Transverse colon (tissue), 4 donors: Measurements from ENCODE around the gene MBOAT7. TPM values are rescaled to one million over a fixed set of nuclear protein-coding genes. Genes with fewer than 3 reads are reported as not detected.

Experiments
- DNase-seq: peaks from one replicate; pipeline ENCODE4 v3.0.0-alpha.2; 2019
- H3K27ac ChIP-seq, 4 donors: fragments of 200-600 bp; sonication (generic); 2 replicates each; pipeline ENCODE4 v1.5.1; 2016 to 2018; ENCODE audit warnings: inconsistent platforms in 4 of 4
- H3K27me3 ChIP-seq: fragments of 200-600 bp; sonication (generic); 2 replicates; pipeline ENCODE4 v1.5.1; 2017; ENCODE audit warnings: inconsistent platforms
- H3K36me3 ChIP-seq, 4 donors: fragments of 200-600 bp; sonication (generic); 2 replicates each; pipeline ENCODE4 v1.5.1; 2017 to 2019; ENCODE audit warnings: inconsistent platforms in 4 of 4
- H3K4me1 ChIP-seq, 4 donors: fragments of 200-600 bp; sonication (generic); 2 replicates each; pipeline ENCODE4 v1.5.1; 2017 to 2020; ENCODE audit warnings: inconsistent platforms in 4 of 4
- H3K4me3 ChIP-seq, 4 donors: fragments of 200-600 bp; sonication (generic); 1 replicate in 1 of 4; 2 replicates in 3 of 4; pipeline versions ENCODE4 v1.5.1 to v1.6.1; 2017 to 2019; ENCODE audit warnings: inconsistent platforms in 4 of 4
- H3K9me3 ChIP-seq, 2 donors: fragments of 200-600 bp; sonication (generic); 2 replicates each; pipeline ENCODE4 v1.5.1; 2017 to 2019; ENCODE audit warnings: inconsistent platforms in 2 of 2
- CTCF ChIP-seq, 5 experiments: fragments of 200-600 bp in 3 of 5; fragments of 450-650 bp in 2 of 5; sonication (generic) in 3 of 5; IDR thresholded peaks; 1 replicate in 2 of 5; 2 replicates in 3 of 5; pipeline ENCODE4 v1.5.1; 2016 to 2017; ENCODE audit warnings: antibody characterized with exemption in 5 of 5, inconsistent platforms in 3 of 5, mild to moderate bottlenecking in 2 of 5, moderate library complexity in 1 of 5
- EP300 ChIP-seq: sonication (generic); formaldehyde crosslinking; IDR thresholded peaks from one replicate; pipeline ENCODE4 v1.6.1; 2017; ENCODE audit warnings: antibody characterized with exemption, low read depth
- POLR2A ChIP-seq: fragments of 450-650 bp; IDR thresholded peaks from one replicate; pipeline ENCODE4 v1.6.1; 2016; ENCODE audit warnings: antibody characterized with exemption, mild to moderate bottlenecking, moderate library complexity
- POLR2AphosphoS5 ChIP-seq, 3 donors: sonication (generic); formaldehyde crosslinking; IDR thresholded peaks; one replicate each; pipeline ENCODE4 v1.6.1; 2016; ENCODE audit warnings: antibody characterized with exemption in 3 of 3
- WGBS, 2 donors: methylation state at CpG; one replicate each; pipeline ENCODE4 v1.1.5; 2018; ENCODE audit warnings: low coverage in 1 of 2; 5-methylcytosine and 5-hydroxymethylcytosine counted together
- in situ Hi-C, 4 donors: fragments of 200-750 bp; cut with MboI; loops; one replicate each; pipeline versions ENCODE4 v1.15.0 to v1.15.1; 2017; ENCODE audit warnings: low sequenced_read_pairs in 3 of 4, low pct_ligation_motif_present in 1 of 4, low pct_unique_long_range_greater_than_20kb in 1 of 4
- intact Hi-C: fragments of 100-400 bp; cut with DNase I; formaldehyde crosslinking; loops from one replicate; pipeline ENCODE4 v1.15.1; 2023; ENCODE audit warnings: low total_unique reads
- total RNA-seq, 4 donors: library from RNA; depleted of rRNA; stranded (reverse); fragments of >200 nt; gene quantifications; one replicate each; pipeline ENCODE4 v1.1.0, GENCODE V29; 2016

The MBOAT7 gene
- 100 to 1,000 TPM; 180 to 249 (median 218) TPM for total RNA-seq

- TF ChIP-seq CTCF (IDR thresholded peaks at IDR 0.05) (peak in 3 of 5 experiments; percentile 15 to 33 (median 28)), POLR2A (peak; percentile 75), EP300 (no peak), POLR2AphosphoS5 (IDR thresholded peaks at IDR 0.05) (peak; percentile 78 to 84 (median 82))
- intact Hi-C loops, result no loop called here
- DNase-seq, result no peak
- in situ Hi-C loops, result no loop called here
- Histone ChIP-seq H3K4me1 (peaks cover 16 to 41% (median 29%) of the 10 kb centered on the region in 4 donors), H3K36me3 (peaks cover 0 to 12% (median 2%) of the 10 kb centered on the region in 4 donors), H3K9me3 (no peaks in the 10 kb centered on the region), H3K4me3 (peak within 1 kb of the TSS; percentile 71 to 97 (median 80)), H3K27ac (peak within 1 kb of the TSS; percentile 92 to 99 (median 95)), H3K27me3 (no peaks in the 10 kb centered on the region)
- WGBS, 2 donors, result 0% methylated on average over 48 of the region's 64 CpGs; no CpG with 5 or more reads in 1 of the 2 donors
Observed at GRCh38 chr19:54189145-54189734, at the start of gene MBOAT7. TSS of gene MBOAT7 (minus strand) at chr19:54189580. CDS start at chr19:54188508, 1,072 bp downstream.

GRCh38 chr19:54233941-54234340, 44.6 kb upstream of the MBOAT7 start:
- Histone ChIP-seq H3K27me3 (peaks cover 21% of the 10 kb centered on the region), H3K4me3 (no peak overlapping the region), H3K9me3 (no peaks in the 10 kb centered on the region), H3K27ac (no peak overlapping the region), H3K36me3 (no peaks in the 10 kb centered on the region), H3K4me1 (peaks cover 0 to 3% (median 0%) of the 10 kb centered on the region in 4 donors)
- intact Hi-C loops, result loop anchor here (5.0 kb wide), 2 partner anchors 67 to 1053 kb away; no protein-coding TSS in a partner anchor
- WGBS, 2 donors, result 35 to 85% methylated on average over 2 to 5 of the region's 5 CpGs
- DNase-seq, result no peak
- in situ Hi-C loops, result loop anchor here in 2 of 4 donors (10.0 kb wide), 2 partner anchors 59 to 69 kb away; partner anchors contain the start of gene TMC4 (in 1 of the 2)
- TF ChIP-seq POLR2AphosphoS5 (IDR thresholded peaks at IDR 0.05), result no peak
- no peak for TF ChIP-seq CTCF (IDR thresholded peaks at IDR 0.05)

- in situ Hi-C loops, result loop anchor here in 2 of 4 donors (10.0 kb wide), 2 partner anchors 57 to 67 kb away; partner anchors contain the start of gene TMC4 (in 1 of the 2)
- H3K9me3 ChIP-seq, result no peaks in the 10 kb centered on the region
- H3K27me3 ChIP-seq, result peaks cover 21% of the 10 kb centered on the region
- no peak overlapping the region for H3K4me3 ChIP-seq
- H3K4me1 ChIP-seq, result peaks cover 0 to 3% (median 0%) of the 10 kb centered on the region in 4 donors
- intact Hi-C loops, result loop anchor here (5.0 kb wide), 2 partner anchors 64 to 1056 kb away; no protein-coding TSS in a partner anchor
- DNase-seq, result peak; percentile 91
- WGBS, 2 donors, result 19 to 29% methylated on average over 9 to 21 of the region's 21 CpGs
- no peaks in the 10 kb centered on the region for H3K36me3 ChIP-seq
- no peak overlapping the region for H3K27ac ChIP-seq
- peak; percentile 79 to 93 (median 92) for TF ChIP-seq CTCF (IDR thresholded peaks at IDR 0.05)
- peak in 2 of 3 donors; percentile 12 to 39 for TF ChIP-seq POLR2AphosphoS5 (IDR thresholded peaks at IDR 0.05)
- no peak for TF ChIP-seq EP300
Observed at GRCh38 chr19:54231077-54231931, 41.9 kb upstream of the MBOAT7 start.

- H3K4me3 ChIP-seq, result no peak overlapping the region
- intact Hi-C loops, result loop anchor here (5.0 kb wide), 2 partner anchors 63 to 1057 kb away; no protein-coding TSS in a partner anchor
- TF ChIP-seq POLR2AphosphoS5 (IDR thresholded peaks at IDR 0.05) (no peak), EP300 (no peak), CTCF (IDR thresholded peaks at IDR 0.05) (no peak), POLR2A (no peak)
- peaks cover 0 to 3% (median 0%) of the 10 kb centered on the region in 4 donors for H3K4me1 ChIP-seq
- in situ Hi-C loops, result loop anchor here in 2 of 4 donors (10.0 kb wide), 2 partner anchors 55 to 65 kb away; partner anchors contain the start of gene TMC4 (in 1 of the 2)
- no peaks in the 10 kb centered on the region for H3K36me3 ChIP-seq
- DNase-seq, result no peak
- H3K9me3 ChIP-seq, result no peaks in the 10 kb centered on the region
- peaks cover 21% of the 10 kb centered on the region for H3K27me3 ChIP-seq
- 78 to 100% methylated on average over 1 to 7 of the region's 7 CpGs for whole genome bisulfite sequencing, 2 donors
- H3K27ac ChIP-seq, result no peak overlapping the region
Observed at GRCh38 chr19:54230031-54230430, 40.7 kb upstream of the MBOAT7 start.
